Left colon (tissue), 2 donors: ENCODE measurements around the gene TMEM89. TPM values are rescaled to one million over a fixed set of nuclear protein-coding genes. Genes with fewer than 3 reads are reported as not detected.

Source experiments
- ATAC-seq: fragments of 200-7000 bp; cut with Tn5 transposase; one replicate; pipeline ENCODE4 v1.9.1; 2020; ENCODE audit warnings: mild to moderate bottlenecking, moderate library complexity
- DNase-seq, 2 donors: peaks; one replicate each; pipeline ENCODE4 v3.0.0-alpha.2; 2020
- intact Hi-C, 2 donors: fragments of 100-400 bp; cut with DNase I in 1 of 2; cut with micrococcal nuclease in 1 of 2; formaldehyde crosslinking; loops; one replicate each; pipeline versions ENCODE4 v1.11.2 to v1.14.0; 2022; cut with DNase I, micrococcal nuclease
- total RNA-seq, 2 donors: library from RNA; stranded (reverse); fragmentation: NEBNext Ultra II Directional; extraction: Animal tissue kit (Norgen Biotek cat#: 25700); gene quantifications; one replicate each; pipeline ENCODE4 v1.2.1, GENCODE V29; 2021
- donor health status: DM: no; HTN: no; CAD: no.
- donor health status: DM: yes; HTN: yes; CAD: no.

The TMEM89 gene
- total RNA-seq, 2 donors from 2014 or later: 0.84 to 2.2 TPM

GRCh38 chr3:48644898-48645760, 23.6 kb upstream of the TMEM89 start:
- ATAC-seq (no peak), DNase-seq (no peak)
- intact Hi-C loops: no loop called here

DNA sequence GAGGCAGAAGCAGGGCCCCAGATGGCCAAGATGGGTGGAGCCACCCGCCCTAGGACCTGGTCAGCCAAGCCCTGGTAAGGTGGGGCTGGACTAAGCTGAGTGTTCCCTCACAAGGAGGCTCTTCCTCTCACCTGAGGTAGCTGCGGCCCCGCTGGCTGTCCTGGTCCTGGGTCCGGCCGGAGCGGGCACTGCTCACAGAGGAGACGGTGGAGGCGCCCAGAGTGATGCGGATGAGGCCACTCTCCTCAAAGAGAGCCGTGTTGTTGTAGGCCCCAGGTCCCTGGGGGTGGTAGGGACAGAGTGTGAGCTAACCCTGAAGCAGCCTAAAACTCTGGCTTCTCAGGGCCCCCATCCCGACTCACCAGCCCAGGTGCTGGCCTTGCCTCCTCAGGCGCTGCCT, 21.0 kb upstream of the TMEM89 start:
- ATAC-seq (no peak), DNase-seq (no peak)
- intact Hi-C loops: no loop called here

DNA sequence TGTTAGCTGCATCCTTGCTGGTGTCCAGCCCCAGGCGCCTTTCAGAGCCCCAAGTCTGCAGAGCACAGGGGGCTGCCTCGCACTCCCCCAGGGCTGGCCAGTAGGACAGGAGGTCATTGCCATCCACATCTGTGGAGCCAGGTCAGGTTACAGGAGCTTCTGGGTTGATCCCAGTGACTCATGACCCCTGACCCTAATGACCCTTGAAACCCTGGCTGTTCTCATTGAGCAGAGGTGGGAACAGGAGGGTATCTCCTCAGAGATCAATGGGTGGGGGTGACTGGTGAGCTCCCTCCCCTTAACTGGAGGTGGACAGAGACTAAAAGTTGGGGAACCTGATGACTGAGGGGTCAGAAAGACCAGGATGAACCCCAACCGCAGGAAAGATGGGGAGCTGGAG, 19.8 kb upstream of the TMEM89 start:
- ATAC-seq (no peak), DNase-seq (no peak)
- intact Hi-C loops: no loop called here

- no peak for DNase-seq
- ATAC-seq: no peak
- intact Hi-C loops: no loop called here
Measured at GRCh38 chr3:48639944-48640606, 18.5 kb upstream of the TMEM89 start.

- intact Hi-C loops: no loop called here
- ATAC-seq: no peak
- no peak for DNase-seq
Measured at GRCh38 chr3:48637305-48637704, 15.7 kb upstream of the TMEM89 start.

DNA sequence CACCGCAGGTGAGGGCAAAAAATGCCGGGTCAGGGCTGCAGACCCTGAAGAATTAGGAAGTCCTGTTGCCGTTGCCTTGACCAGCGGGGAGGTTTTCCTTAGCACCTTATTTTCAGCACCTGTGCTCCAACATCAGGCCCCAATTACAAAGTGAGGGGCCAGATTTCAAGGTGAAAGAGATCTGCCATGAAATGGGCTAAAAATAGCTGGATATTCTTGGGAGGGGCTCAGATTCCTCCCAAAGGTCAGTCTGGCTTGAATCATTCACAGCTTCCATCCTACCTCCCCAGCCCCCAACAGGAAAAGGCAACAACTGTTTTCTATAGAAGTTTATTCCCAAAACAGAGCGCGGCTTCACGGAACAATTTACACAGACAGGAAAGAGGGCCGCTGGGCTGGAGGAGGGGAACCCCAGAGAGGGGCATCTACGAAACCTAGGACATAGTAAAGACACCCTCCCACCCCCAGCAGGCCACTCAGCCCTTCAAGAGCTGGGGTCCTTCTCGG, 14.6 kb upstream of the TMEM89 start:
- intact Hi-C loops: no loop called here
- no peak for ATAC-seq
- no peak for DNase-seq

DNA sequence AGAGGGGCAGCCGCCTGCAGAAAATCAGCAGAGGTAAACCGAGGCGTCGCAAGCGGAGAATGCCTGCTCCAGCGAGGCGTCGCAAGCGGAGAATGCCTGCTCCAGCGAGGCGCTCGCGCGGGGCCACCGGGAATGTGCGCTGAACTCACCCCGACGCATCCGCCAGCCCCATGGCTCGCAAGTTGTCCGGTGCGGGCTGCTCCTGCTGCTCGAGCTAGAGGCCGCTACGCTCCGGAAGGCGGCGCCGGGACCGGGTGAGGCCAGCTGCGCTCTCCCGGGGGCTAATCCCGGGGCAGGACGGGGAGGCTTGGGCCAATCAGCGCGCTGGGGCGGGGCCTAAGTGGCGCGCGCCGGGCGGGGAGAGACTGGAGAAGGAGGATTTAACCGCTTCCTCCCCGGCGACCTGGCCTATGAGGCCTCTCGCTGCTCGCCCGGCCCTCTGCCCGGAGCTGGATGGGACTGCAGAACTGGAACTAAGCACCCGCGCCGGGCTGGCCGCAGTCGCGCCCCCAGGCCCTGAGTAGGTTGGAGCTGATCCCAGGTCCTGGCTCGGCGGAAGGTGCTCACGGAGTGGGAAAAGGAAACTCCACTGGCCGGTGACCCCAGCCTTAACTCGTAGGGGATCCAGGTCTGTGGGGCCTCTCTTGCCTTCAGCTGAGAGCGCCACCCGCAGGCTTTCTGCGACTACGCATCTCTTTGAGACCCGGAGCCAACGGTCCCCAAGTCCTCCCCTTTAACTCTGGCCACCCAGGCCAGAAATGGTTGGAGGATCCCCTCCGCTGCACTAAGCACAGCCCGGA, 13.9 kb upstream of the TMEM89 start, which contains the start of gene SLC26A6:
Gene SLC26A6 (minus strand): TSS at position 240 of the 800 bp plus-strand sequence. CDS start 68 bp downstream, at position 172.
- DNase-seq: peak; percentile 98
- intact Hi-C loops: no loop called here

GRCh38 chr3:48634661-48635221, 13.2 kb upstream of the TMEM89 start:
- intact Hi-C loops: no loop called here
- peak; percentile 77 for DNase-seq

More for the DNA sequence above, 13.9 kb upstream of the TMEM89 start, which contains the start of gene SLC26A6:
- peak; percentile 94 for ATAC-seq

DNA sequence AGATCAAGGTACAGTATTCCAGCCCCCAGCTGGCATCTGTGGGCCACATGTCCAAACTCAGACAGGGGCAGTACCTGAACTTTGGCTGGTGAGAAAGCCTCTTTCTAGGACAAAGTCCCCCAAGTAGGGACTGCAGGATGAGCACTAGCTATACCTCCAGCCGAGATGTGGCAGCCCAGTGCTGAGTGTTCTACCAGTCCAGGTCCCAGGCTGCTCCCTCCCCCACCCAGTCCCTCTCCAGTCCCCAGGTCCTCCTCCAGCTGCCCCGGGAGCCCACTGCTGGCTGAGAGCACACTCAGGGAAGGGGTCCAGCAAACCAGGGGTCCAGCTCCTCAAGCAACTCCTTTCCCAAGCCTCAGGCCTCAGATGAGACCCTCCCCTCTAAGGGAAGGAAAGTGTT, 12.2 kb upstream of the TMEM89 start:
- no peak for ATAC-seq

More at GRCh38 chr3:48634661-48635221, 13.2 kb upstream of the TMEM89 start:
- ATAC-seq: peak; percentile 66

GRCh38 chr3:48633256-48633655, 11.7 kb upstream of the TMEM89 start:
- ATAC-seq: no peak
- no peak for DNase-seq
- intact Hi-C loops: no loop called here

More for the DNA sequence above, 12.2 kb upstream of the TMEM89 start:
- intact Hi-C loops: no loop called here
- no peak for DNase-seq

- intact Hi-C loops: no loop called here
- no peak for DNase-seq
- no peak for ATAC-seq
Measured at GRCh38 chr3:48631516-48632448, 10.2 kb upstream of the TMEM89 start.

DNA sequence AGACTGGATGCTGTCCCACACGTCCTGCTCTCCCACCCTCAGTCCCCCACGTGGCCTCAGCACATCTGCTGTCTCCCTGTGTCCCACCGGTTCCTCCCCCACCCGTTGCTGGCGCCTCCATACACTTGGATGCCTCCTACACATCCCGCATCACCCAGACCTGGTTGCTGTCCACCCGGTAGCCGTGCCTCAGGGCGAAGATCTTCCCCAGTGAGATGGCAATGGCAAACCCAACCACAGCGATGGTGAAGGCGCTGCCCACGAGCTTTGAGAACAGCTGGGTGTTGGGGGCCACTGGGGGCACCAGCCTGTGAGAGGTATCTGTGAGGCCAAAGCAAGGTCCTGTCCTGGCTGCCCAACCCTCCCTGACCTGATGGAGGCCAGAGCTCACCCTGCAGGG, 9.3 kb upstream of the TMEM89 start:
- no peak for ATAC-seq
- intact Hi-C loops: no loop called here
- DNase-seq: no peak

DNA sequence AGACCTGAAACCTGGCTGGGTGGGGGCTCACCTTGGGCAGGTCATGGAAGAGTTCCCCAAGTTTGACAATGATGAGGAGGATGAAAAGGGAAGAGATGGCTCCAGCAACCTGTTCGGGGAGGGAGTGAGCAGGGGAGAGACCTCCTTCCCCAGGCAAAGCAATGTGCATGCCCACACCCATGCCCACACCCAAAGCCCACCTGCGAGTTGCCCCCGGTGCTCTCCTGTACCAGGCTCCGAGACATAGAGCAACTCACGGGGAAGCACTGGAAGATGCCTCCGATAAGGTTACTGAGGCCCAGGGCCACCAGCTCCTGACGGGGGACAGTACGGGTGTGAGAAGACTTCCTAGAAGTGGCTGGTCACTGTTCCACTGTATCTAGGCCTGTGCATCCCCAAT, 8.8 kb upstream of the TMEM89 start:
- ATAC-seq (no peak), DNase-seq (no peak)
- intact Hi-C loops: no loop called here

DNA sequence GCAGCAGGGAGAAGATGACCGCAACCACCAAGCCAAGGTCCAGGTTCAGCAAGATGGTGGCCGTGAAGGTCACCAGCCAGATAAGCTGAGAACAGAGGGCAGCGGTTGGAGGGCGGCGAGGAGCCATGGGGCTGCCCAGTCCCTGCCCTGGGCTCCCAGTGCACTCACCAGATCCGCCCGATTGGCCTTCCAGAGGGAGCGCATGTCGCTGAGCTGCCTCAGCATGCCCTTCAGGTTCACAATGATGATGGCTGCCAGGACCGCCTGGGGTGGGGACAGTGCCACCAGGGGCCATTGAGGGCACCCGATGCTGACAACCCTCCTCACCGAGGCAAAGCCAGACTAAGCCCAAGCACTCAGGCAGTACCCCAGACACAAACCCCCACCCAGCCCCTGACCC, 8.3 kb upstream of the TMEM89 start:
- intact Hi-C loops: no loop called here
- no peak for DNase-seq
- ATAC-seq: no peak

- intact Hi-C loops: no loop called here
- DNase-seq (no peak), ATAC-seq (no peak)
Measured at GRCh38 chr3:48628277-48629017, 6.9 kb upstream of the TMEM89 start.

DNA sequence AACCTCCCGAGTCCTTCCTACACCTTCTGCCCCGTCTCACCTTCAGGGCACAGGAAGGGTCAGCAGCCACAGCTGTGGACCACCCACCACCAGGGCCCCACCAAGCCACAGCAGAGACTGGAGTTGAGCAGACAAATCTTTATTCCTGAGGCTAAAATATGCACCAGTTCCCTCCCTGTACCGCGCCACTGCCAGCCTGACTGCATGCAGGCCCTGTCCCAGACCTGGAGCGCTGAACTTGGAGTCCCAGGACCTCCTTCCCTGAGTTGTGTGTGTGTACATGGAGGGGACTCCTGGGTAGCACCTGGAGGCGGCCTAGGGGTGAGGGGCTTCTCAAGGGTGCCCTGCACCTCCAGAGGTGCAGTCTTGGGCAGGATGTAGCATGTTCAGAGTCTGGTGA, 4.0 kb upstream of the TMEM89 start:
- intact Hi-C loops: no loop called here
- ATAC-seq (no peak), DNase-seq (no peak)

DNA sequence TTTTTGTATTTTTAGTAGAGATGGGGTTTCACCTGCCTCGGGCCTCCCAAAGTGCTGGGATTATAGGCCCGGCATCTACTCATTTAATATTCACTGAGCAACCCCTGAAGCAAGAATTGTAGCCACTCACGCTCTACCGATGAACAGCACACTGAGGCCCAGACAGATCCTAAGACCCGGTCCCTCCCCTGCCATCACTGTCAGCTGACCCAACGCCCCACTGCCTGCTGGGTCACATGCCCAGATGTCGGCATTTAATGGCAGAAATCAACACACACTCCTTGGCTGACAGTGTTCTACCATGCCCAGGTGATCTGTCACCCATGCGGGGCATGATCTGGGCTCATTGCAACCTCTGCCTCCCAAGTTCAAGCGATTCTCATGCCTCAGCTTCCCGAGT, 3.2 kb upstream of the TMEM89 start:
- ATAC-seq: no peak
- intact Hi-C loops: no loop called here
- DNase-seq: no peak
